Activated T-cell treated with anti-CD3 and anti-CD28 coated beads, Interleukin-2, amount 50 U/mL, for 24 hours (primary cell): ENCODE data around the gene CT47B1.
"Not testable (repeated sequence)": the region's sequence is repeated elsewhere in the genome, so short reads cannot be mapped to it uniquely, and the experiment has no call there.

Experiments
- DNase-seq: peaks from one replicate; pipeline ENCODE4 v3.0.0-alpha.2; 2020
- H3K27ac Mint-ChIP-seq: 2 replicates; pipeline ENCODE4 v1.8.0; 2020; ENCODE audit warnings: mild to moderate bottlenecking, mixed read lengths
- H3K27me3 Mint-ChIP-seq: 2 replicates; pipeline ENCODE4 v1.8.0; 2020; ENCODE audit warnings: mixed read lengths
- H3K36me3 Mint-ChIP-seq: 2 replicates; pipeline ENCODE4 v1.8.0; 2020; ENCODE audit warnings: low read depth, mixed read lengths
- H3K4me1 Mint-ChIP-seq: 2 replicates; pipeline ENCODE4 v1.8.0; 2020; ENCODE audit warnings: low read depth, mixed read lengths
- H3K4me3 Mint-ChIP-seq: 2 replicates; pipeline ENCODE4 v1.8.0; 2020; ENCODE audit warnings: mild to moderate bottlenecking, moderate library complexity, mixed read lengths
- H3K9me3 Mint-ChIP-seq: 2 replicates; pipeline ENCODE4 v1.8.0; 2020; ENCODE audit warnings: mixed read lengths

The CT47B1 gene

GRCh38 chrX:120875766-120876165 is at the start of gene CT47B1:
Gene CT47B1 (minus strand): TSS chrX:120875866. CDS start chrX:120875670, 196 bp downstream.
- not testable (repeated sequence) for DNase-seq, H3K9me3 Mint-ChIP-seq, H3K36me3 Mint-ChIP-seq, H3K4me3 Mint-ChIP-seq, H3K4me1 Mint-ChIP-seq, H3K27me3 Mint-ChIP-seq, H3K27ac Mint-ChIP-seq

GRCh38 chrX:120874678-120875557 is 748 bp downstream of the CT47B1 start:
- H3K27ac Mint-ChIP-seq = no peak overlapping the region
- H3K9me3 Mint-ChIP-seq = no peaks in the 10 kb centered on the region
- no peak for DNase-seq
- H3K36me3 Mint-ChIP-seq = no peaks in the 10 kb centered on the region
- H3K4me3 Mint-ChIP-seq = no peak overlapping the region
- H3K4me1 Mint-ChIP-seq = no peaks in the 10 kb centered on the region
- peaks cover 8% of the 10 kb centered on the region for H3K27me3 Mint-ChIP-seq

DNA sequence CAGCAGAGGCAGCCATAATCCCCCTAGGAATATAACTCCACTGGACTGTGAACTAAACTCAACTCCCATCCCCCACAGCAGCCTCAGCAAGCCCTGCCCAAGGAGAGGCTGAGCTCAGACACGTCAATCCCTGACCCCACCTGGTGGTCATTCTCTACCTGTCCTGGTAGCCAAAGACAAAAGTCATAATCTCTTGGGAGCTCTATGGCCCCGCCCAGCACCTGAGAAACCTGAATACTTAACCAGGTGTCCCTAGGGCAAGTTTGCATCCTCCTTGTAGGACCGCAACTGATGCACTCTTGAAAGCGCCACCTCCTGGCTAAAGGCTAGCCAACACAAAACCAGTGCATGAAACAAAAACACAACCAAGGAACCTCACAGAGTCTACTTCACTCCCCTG is 18.4 kb downstream of the CT47B1 start:
- Mint-ChIP-seq H3K27me3 (peaks cover 20% of the 10 kb centered on the region), H3K4me1 (peaks cover 9% of the 10 kb centered on the region), H3K4me3 (no peak overlapping the region), H3K9me3 (no peaks in the 10 kb centered on the region), H3K27ac (no peak overlapping the region), H3K36me3 (no peaks in the 10 kb centered on the region)
- no peak for DNase-seq

- Mint-ChIP-seq H3K4me3 (no peak overlapping the region), H3K36me3 (no peaks in the 10 kb centered on the region), H3K27me3 (peaks cover 24% of the 10 kb centered on the region), H3K9me3 (no peaks in the 10 kb centered on the region), H3K27ac (no peak overlapping the region), H3K4me1 (no peaks in the 10 kb centered on the region)
- no peak for DNase-seq
Measured at GRCh38 chrX:120840827-120841226, 34.8 kb downstream of the CT47B1 start.

DNA sequence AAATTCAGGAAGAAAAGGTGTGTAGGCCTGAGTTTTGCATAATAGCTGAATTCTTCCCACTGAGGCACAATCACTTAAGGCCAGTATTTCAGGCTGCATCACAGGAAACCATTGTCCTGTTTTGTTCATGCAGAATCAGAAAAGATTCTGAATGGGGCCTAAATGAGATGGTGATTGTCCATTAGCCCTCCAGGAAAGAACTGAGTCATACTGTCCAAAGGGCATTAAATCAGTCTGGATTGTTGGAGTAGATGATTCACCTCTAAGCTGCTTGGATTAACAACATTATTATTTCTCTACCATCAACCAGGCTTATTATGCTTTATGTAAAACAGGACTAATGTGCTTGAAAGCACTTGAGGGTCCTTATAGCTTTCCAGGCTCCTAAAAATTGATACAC is 36.2 kb downstream of the CT47B1 start:
- no peak for DNase-seq
- no peaks in the 10 kb centered on the region for H3K36me3 Mint-ChIP-seq
- H3K9me3 Mint-ChIP-seq = peaks cover 4% of the 10 kb centered on the region
- H3K4me3 Mint-ChIP-seq = no peak overlapping the region
- no peak overlapping the region for H3K27ac Mint-ChIP-seq
- no peaks in the 10 kb centered on the region for H3K4me1 Mint-ChIP-seq
- H3K27me3 Mint-ChIP-seq = peaks cover 24% of the 10 kb centered on the region

DNA sequence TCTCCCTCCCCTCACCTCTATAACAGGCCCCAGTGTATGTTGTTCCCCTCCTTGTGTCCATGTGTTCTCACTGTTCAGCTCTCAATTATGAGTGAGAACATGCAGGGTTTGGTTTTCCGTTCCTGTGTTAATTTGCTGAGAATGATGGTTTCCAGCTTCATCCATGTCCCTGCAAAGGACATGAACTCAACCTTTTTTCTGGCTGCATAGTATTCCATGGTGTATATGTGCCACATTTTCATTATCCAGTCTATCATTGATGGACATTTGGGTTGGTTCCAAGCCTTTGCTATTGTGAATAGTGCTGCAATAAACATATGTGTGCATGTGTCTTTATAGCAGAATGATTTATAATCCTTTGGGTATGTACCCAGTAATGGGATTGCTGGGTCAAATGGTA is 48.5 kb downstream of the CT47B1 start:
- H3K36me3 Mint-ChIP-seq = not testable (repeated sequence)

DNA sequence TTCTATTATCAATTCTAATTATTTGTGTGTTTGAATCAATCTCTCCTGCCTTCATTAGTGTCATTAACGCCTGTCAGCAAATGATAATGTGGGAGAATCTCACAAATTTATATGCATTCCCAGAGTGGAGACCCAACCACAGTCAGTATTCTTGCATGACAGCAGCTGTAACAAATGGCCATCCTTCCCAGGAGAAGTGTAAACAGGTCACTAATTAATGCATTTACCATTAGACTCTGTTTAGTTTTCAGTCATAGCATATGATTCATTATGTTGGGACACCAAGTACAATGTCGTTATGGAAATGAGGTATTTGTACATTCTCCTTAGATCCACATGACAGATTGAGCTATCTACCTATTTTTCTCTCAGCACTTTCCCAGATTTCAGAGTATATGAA is 50.5 kb downstream of the CT47B1 start:
- Mint-ChIP-seq H3K9me3 (peaks cover 2% of the 10 kb centered on the region), H3K4me3 (no peak overlapping the region), H3K27ac (no peak overlapping the region), H3K36me3 (no peaks in the 10 kb centered on the region), H3K4me1 (no peaks in the 10 kb centered on the region), H3K27me3 (peaks cover 16% of the 10 kb centered on the region)
- DNase-seq = no peak

More for the DNA sequence above, 48.5 kb downstream of the CT47B1 start:
- H3K4me1 Mint-ChIP-seq, H3K4me3 Mint-ChIP-seq, DNase-seq, H3K27ac Mint-ChIP-seq, H3K9me3 Mint-ChIP-seq: not testable (repeated sequence)
- peaks cover 20% of the 10 kb centered on the region for H3K27me3 Mint-ChIP-seq

DNA sequence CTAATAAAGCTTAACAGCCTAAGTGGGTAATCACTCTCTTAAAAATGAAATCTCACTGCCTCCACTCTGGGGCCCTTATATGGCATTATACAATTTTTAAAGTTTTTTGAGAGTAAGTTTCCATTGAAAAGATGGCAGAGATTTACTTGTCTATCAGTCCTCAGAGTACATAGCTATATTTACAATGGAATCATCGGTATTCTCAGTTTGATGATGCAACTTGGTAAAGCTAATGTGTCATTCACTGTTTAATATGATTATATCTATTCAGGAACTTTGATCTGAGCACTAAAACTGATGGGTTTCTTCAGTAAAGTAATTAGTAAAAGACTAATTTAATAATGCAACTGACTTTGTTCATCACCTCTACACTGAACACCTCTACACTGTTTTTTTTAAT is 51.6 kb downstream of the CT47B1 start:
- Mint-ChIP-seq H3K4me1 (no peaks in the 10 kb centered on the region), H3K36me3 (no peaks in the 10 kb centered on the region), H3K4me3 (no peak overlapping the region), H3K27me3 (peaks cover 14% of the 10 kb centered on the region), H3K27ac (no peak overlapping the region), H3K9me3 (no peaks in the 10 kb centered on the region)
- DNase-seq = no peak

GRCh38 chrX:120823556-120823955 is 52.1 kb downstream of the CT47B1 start:
- H3K27me3 Mint-ChIP-seq = peaks cover 14% of the 10 kb centered on the region
- H3K36me3 Mint-ChIP-seq = no peaks in the 10 kb centered on the region
- no peak overlapping the region for H3K4me3 Mint-ChIP-seq
- H3K27ac Mint-ChIP-seq = no peak overlapping the region
- no peak for DNase-seq
- no peaks in the 10 kb centered on the region for H3K4me1 Mint-ChIP-seq
- H3K9me3 Mint-ChIP-seq = no peaks in the 10 kb centered on the region
